Measurements from ENCODE around the gene ZNF766.

DNA sequence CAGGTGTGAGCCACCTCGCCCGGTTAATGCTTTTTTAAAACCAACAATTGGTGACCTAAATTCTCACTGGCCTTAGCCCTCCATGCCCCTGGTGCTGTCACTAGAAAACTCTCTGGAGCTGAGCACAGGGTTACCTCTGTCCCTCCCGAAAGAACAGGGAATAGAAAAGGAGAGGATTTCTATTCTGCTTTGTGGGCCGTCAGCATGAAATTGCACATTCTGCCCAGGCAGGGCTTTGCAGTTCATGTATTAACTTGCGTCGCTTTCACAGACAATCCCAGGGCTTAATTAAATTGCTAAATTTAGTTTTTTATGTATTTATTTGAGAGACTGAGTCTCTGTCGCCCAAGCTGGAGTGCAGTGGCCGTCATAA lies 27.0 kb downstream of the ZNF766 start:
- TF ChIP-seq EZH2 (IDR thresholded peaks at IDR 0.05; ENCODE audit: insufficient read depth, poor library complexity, severe bottlenecking): no peak
- TF ChIP-seq EZH2phosphoT487 (IDR thresholded peaks at IDR 0.05; ENCODE audit: insufficient read depth, low read depth): no peak

Measured in GM23248 (cell line).